HL-60 (cell line): Measurements from ENCODE around the gene FBXO17.

Experiments used
- CTCF ChIP-seq: IDR thresholded peaks from one replicate; pipeline ENCODE4 v1.5.1; 2011; ENCODE audit warnings: low read length, control low read depth, inconsistent platforms; ENCODE audit not compliant: insufficient read depth
- GABPA ChIP-seq: IDR thresholded peaks from 2 replicates; pipeline ENCODE4 v1.6.1; 2012; ENCODE audit warnings: low read depth
- POLR2AphosphoS5 ChIP-seq: IDR thresholded peaks from 2 replicates; pipeline ENCODE4 v1.6.1; 2012; ENCODE audit warnings: low read depth
- SPI1 ChIP-seq: IDR thresholded peaks from 2 replicates; pipeline ENCODE4 v1.6.1; 2012; ENCODE audit warnings: low read depth, mild to moderate bottlenecking, borderline replicate concordance

DNA sequence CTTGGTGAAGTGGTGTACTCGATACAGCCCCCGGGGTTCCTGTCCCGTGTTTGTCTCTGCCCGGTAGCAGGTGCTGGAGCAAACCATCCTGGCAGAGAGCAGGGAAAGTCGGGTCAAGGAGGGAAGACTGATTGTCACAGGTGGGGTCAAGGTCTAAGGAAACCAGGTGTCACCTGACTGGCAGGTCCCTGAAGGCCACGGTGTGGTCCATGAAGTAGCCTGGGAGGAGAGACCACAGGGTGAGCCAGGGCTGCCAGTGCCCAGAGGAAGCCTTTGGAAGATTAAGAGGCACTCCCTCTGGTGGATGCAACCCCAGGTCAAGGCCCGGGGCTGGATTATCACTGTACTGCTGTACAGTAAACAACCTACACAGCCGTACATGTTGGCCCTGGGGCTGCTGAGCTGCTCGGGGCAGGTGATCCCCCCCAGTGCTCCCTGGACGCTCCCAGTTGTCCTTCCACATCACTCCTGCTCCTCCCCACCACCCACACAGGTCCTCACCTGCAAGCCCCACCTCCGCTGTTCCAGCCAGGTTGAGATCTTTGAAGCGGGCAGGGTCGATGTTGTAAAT is 57.5 kb downstream of the FBXO17 start:
- TF ChIP-seq CTCF (no peak), GABPA (no peak), POLR2AphosphoS5 (no peak), SPI1 (no peak)
